Neural cell (in vitro differentiated cells): ENCODE data around the gene SERPINA9. TPM values are rescaled to one million over a fixed set of nuclear protein-coding genes. Genes with fewer than 3 reads are reported as not detected.

ENCODE experiments used
- H2AFZ ChIP-seq: fragments of 200-600, 300-800 bp; sonication (generic), shearing (Covaris generic); 2 replicates; pipeline ENCODE4 v1.6.0; 2014; ENCODE audit warnings: low read depth, mild to moderate bottlenecking, antibody characterized with exemption, low read length, moderate library complexity
- H3F3A ChIP-seq: fragments of 200-600 bp; shearing (Covaris generic); 2 replicates; pipeline ENCODE4 v1.6.1; 2016; ENCODE audit warnings: mild to moderate bottlenecking, moderate library complexity, mixed read lengths, antibody characterized with exemption, low read length; ENCODE audit not compliant: insufficient read depth, poor library complexity, severe bottlenecking
- H3K27ac ChIP-seq: fragments of 200-600, 300-800 bp; sonication (generic), shearing (Covaris generic); 2 replicates; pipeline ENCODE4 v1.5.1; 2014; ENCODE audit warnings: mild to moderate bottlenecking, low read length, moderate library complexity
- H3K27me3 ChIP-seq: fragments of 300-800, 200-600 bp; sonication (generic), shearing (Covaris generic); 2 replicates; pipeline ENCODE4 v1.6.0; 2014; ENCODE audit warnings: mild to moderate bottlenecking, low read depth, low read length, moderate library complexity; ENCODE audit not compliant: insufficient read depth
- H3K36me3 ChIP-seq: fragments of 300-800, 200-600 bp; sonication (generic), shearing (Covaris generic); 2 replicates; pipeline ENCODE4 v1.5.1; 2014; ENCODE audit warnings: mild to moderate bottlenecking, antibody characterized with exemption, low read length, moderate library complexity; ENCODE audit not compliant: insufficient read depth
- H3K4me2 ChIP-seq: fragments of 300-800, 200-600 bp; sonication (generic), shearing (Covaris generic); 2 replicates; pipeline ENCODE4 v1.6.0; 2014; ENCODE audit warnings: mild to moderate bottlenecking, low read length
- H3K4me3 ChIP-seq: fragments of 300-800, 200-600 bp; sonication (generic), shearing (Covaris generic); 2 replicates; pipeline ENCODE4 v1.5.1; 2014; ENCODE audit warnings: mild to moderate bottlenecking, low read length, moderate library complexity
- H3K79me2 ChIP-seq: fragments of 200-600 bp; shearing (Covaris generic); replicated peaks from 2 replicates; pipeline ENCODE4 v1.6.0; 2014; ENCODE audit warnings: mild to moderate bottlenecking, low read length, moderate library complexity; ENCODE audit not compliant: insufficient read depth
- H3K9ac ChIP-seq: fragments of 300-800, 200-600 bp; sonication (generic), shearing (Covaris generic); 2 replicates; pipeline ENCODE4 v1.6.1; 2016; ENCODE audit warnings: mild to moderate bottlenecking, low read length, mixed read lengths
- H3K9me2 ChIP-seq: fragments of 200-600 bp; shearing (Covaris generic); 2 replicates; pipeline ENCODE4 v1.6.1; 2016; ENCODE audit warnings: mild to moderate bottlenecking, low read length, mixed read lengths; ENCODE audit not compliant: insufficient read depth
- H3K9me3 ChIP-seq: fragments of 200-600, 300-800 bp; sonication (generic), shearing (Covaris generic); 2 replicates; pipeline ENCODE4 v1.6.1; 2016; ENCODE audit warnings: mild to moderate bottlenecking, mixed run types, low read length, moderate library complexity, mixed read lengths
- H4K20me1 ChIP-seq: fragments of 200-600 bp; shearing (Covaris generic); 2 replicates; pipeline ENCODE4 v1.6.1; 2016; ENCODE audit warnings: mild to moderate bottlenecking, mixed run types; ENCODE audit not compliant: insufficient read depth
- EP300 ChIP-seq: fragments of 450-650 bp; conservative IDR thresholded peaks from 2 replicates; pipeline ENCODE4 v1.6.1; 2014; ENCODE audit warnings: antibody characterized with exemption, mild to moderate bottlenecking, moderate library complexity; ENCODE audit not compliant: poor library complexity, severe bottlenecking
- EZH2 ChIP-seq: fragments of 200-600, 300-800 bp; shearing (Covaris generic), sonication (generic); IDR thresholded peaks from 2 replicates; pipeline ENCODE4 v1.6.1; 2014; ENCODE audit warnings: antibody characterized with exemption, low read length, borderline replicate concordance, mild to moderate bottlenecking; ENCODE audit not compliant: insufficient read depth, poor library complexity, severe bottlenecking
- MXI1 ChIP-seq: fragments of 450-650 bp; conservative IDR thresholded peaks from 2 replicates; pipeline ENCODE4 v1.6.1; 2014; ENCODE audit warnings: antibody characterized with exemption, mild to moderate bottlenecking; ENCODE audit not compliant: poor library complexity, severe bottlenecking
- POLR2AphosphoS5 ChIP-seq: IDR thresholded peaks from 2 replicates; pipeline ENCODE4 v1.6.1; 2012
- RAD21 ChIP-seq: fragments of 450-650 bp; conservative IDR thresholded peaks from 2 replicates; pipeline ENCODE4 v1.6.1; 2014; ENCODE audit warnings: antibody characterized with exemption, mild to moderate bottlenecking, moderate library complexity
- SMC3 ChIP-seq: fragments of 450-650 bp; conservative IDR thresholded peaks from 2 replicates; pipeline ENCODE4 v1.6.1; 2014; ENCODE audit warnings: antibody characterized with exemption, mild to moderate bottlenecking, moderate library complexity; ENCODE audit not compliant: poor library complexity
- TAF1 ChIP-seq: IDR thresholded peaks from 2 replicates; pipeline ENCODE4 v1.6.1; 2012; ENCODE audit warnings: low read depth
- polyA plus RNA-seq: library from polyadenylated mRNA; depleted of rRNA; stranded (reverse); fragments of >200 nt; gene quantifications from 2 replicates; pipeline ENCODE4 v1.2.3, GENCODE V29; 2014
- TF ChIP-seq, protein P1 (sequence below): fragments of 450-650 bp; IDR thresholded peaks from 2 replicates; pipeline ENCODE4 v1.5.1; 2014; ENCODE audit warnings: antibody characterized with exemption, mild to moderate bottlenecking, moderate library complexity; ENCODE audit not compliant: poor library complexity, severe bottlenecking
- TF ChIP-seq, protein P2 (sequence below): IDR thresholded peaks from 2 replicates; pipeline ENCODE4 v1.6.1; 2012; ENCODE audit warnings: borderline replicate concordance

Gene SERPINA9
- polyA plus RNA-seq, 1 donor from 2014 or later, result not detected

DNA sequence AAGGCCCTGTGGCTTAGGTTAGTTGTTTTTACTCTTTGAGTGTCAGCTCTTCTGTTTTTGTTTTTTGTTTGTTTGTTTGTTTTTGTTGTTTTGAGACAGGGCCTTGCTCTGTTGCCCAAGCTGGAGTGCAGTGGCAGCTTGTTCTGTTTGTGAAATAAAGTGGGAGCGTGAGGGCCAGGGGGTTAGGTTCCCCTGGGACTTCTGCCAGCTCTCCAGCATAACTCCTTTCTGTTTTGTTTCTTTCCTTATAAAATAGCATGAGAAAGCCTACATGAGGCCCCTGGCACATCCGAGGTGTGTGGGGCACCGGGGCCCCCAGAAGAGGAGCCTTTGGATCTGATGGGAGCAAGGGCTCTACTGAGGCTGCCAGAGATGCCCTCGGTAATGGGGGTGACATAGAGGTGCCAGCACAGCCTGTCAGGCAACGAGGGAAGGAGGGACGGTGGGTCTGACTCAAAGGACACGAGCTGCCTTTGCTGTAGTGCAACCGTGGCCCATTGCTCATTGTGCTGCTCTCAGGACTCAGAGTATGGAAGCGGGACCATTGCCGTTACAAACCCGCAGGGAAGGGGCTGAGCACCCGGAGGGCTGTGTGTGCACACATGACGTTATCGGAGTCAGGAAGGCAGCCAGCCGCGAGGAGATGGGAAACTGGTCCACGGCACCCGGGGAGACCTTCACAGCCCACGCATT is 14.3 kb downstream of the SERPINA9 start:
- no peaks in the 10 kb centered on the region for H3K27me3 ChIP-seq
- no peak overlapping the region for H2AFZ ChIP-seq
- H4K20me1 ChIP-seq, result no peaks in the 10 kb centered on the region
- no peaks in the 10 kb centered on the region for H3K9me2 ChIP-seq
- no peak for TF ChIP-seq MXI1
- TF ChIP-seq EP300, result no peak
- TF ChIP-seq, protein P1, sequence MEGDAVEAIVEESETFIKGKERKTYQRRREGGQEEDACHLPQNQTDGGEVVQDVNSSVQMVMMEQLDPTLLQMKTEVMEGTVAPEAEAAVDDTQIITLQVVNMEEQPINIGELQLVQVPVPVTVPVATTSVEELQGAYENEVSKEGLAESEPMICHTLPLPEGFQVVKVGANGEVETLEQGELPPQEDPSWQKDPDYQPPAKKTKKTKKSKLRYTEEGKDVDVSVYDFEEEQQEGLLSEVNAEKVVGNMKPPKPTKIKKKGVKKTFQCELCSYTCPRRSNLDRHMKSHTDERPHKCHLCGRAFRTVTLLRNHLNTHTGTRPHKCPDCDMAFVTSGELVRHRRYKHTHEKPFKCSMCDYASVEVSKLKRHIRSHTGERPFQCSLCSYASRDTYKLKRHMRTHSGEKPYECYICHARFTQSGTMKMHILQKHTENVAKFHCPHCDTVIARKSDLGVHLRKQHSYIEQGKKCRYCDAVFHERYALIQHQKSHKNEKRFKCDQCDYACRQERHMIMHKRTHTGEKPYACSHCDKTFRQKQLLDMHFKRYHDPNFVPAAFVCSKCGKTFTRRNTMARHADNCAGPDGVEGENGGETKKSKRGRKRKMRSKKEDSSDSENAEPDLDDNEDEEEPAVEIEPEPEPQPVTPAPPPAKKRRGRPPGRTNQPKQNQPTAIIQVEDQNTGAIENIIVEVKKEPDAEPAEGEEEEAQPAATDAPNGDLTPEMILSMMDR, result no peak
- TF ChIP-seq RAD21, result no peak
- no peak for TF ChIP-seq TAF1
- no peak for TF ChIP-seq EZH2
- TF ChIP-seq SMC3, result no peak
- no peak for TF ChIP-seq POLR2AphosphoS5
- TF ChIP-seq, protein P2, sequence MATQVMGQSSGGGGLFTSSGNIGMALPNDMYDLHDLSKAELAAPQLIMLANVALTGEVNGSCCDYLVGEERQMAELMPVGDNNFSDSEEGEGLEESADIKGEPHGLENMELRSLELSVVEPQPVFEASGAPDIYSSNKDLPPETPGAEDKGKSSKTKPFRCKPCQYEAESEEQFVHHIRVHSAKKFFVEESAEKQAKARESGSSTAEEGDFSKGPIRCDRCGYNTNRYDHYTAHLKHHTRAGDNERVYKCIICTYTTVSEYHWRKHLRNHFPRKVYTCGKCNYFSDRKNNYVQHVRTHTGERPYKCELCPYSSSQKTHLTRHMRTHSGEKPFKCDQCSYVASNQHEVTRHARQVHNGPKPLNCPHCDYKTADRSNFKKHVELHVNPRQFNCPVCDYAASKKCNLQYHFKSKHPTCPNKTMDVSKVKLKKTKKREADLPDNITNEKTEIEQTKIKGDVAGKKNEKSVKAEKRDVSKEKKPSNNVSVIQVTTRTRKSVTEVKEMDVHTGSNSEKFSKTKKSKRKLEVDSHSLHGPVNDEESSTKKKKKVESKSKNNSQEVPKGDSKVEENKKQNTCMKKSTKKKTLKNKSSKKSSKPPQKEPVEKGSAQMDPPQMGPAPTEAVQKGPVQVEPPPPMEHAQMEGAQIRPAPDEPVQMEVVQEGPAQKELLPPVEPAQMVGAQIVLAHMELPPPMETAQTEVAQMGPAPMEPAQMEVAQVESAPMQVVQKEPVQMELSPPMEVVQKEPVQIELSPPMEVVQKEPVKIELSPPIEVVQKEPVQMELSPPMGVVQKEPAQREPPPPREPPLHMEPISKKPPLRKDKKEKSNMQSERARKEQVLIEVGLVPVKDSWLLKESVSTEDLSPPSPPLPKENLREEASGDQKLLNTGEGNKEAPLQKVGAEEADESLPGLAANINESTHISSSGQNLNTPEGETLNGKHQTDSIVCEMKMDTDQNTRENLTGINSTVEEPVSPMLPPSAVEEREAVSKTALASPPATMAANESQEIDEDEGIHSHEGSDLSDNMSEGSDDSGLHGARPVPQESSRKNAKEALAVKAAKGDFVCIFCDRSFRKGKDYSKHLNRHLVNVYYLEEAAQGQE, result no peak
- peaks cover 4% of the 10 kb centered on the region for H3K9me3 ChIP-seq
- H3F3A ChIP-seq, result no peaks in the 10 kb centered on the region
- no peak overlapping the region for H3K9ac ChIP-seq
- no peak overlapping the region for H3K4me3 ChIP-seq
- no peaks in the 10 kb centered on the region for H3K36me3 ChIP-seq
- H3K4me2 ChIP-seq, result no peak overlapping the region
- no peaks in the 10 kb centered on the region for H3K79me2 ChIP-seq
- no peak overlapping the region for H3K27ac ChIP-seq

DNA sequence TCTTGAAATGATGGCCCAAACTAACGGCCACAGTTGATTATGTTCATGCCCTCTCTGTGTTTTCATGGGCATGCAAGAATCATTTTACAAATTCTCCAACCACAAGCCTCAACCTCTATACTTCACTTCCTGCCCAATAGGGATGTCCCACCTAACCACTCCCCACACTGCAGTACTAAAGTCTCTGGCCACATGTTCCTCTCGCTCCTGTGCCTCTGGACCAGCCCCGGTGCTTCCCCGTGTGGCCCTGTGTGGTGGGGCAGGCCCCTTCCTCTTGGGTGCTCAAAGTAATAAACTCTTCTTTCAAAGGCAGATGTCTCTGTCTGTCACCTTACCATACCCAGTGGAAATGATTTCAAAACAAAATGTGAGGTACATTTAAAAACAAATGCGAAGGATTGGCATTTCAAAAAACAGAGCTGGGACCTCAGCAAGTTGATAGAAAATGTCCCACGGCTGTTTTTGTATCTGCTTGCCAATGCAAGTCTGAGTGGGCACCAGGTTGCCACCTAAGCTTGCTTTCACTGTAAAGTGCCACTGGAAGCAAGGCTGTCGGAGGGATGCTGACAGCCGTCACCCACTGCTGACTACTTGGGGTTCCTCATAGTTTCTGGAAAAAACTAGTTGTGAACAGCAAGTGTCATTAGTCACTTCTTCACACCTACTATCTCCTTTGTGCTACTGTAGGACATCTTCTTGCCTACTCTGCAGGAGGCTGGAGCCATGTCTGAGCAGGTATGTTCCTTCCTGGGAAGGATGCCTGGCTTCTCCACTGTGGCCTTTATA is 15.2 kb downstream of the SERPINA9 start:
- Histone ChIP-seq H2AFZ (no peak overlapping the region), H4K20me1 (no peaks in the 10 kb centered on the region), H3F3A (no peaks in the 10 kb centered on the region), H3K27me3 (no peaks in the 10 kb centered on the region), H3K9me2 (no peaks in the 10 kb centered on the region), H3K36me3 (no peaks in the 10 kb centered on the region), H3K4me2 (no peak overlapping the region), H3K9me3 (peaks cover 4% of the 10 kb centered on the region), H3K27ac (no peak overlapping the region), H3K4me3 (no peak overlapping the region), H3K9ac (no peak overlapping the region), H3K79me2 (no peaks in the 10 kb centered on the region)
- TF ChIP-seq RAD21 (no peak), POLR2AphosphoS5 (no peak), MXI1 (no peak), TAF1 (no peak), EP300 (no peak), EZH2 (no peak), SMC3 (no peak)
- TF ChIP-seq, protein P1, result no peak
- TF ChIP-seq, protein P2, result no peak
